Keratinocyte (primary cell): ENCODE data around the gene ZNF454. TPM values are rescaled to one million over a fixed set of nuclear protein-coding genes. Genes with fewer than 3 reads are reported as not detected.

Experiments used
- DNase-seq: peaks from one replicate; pipeline ENCODE4 v3.0.0-alpha.2; 2011; ENCODE audit warnings: low read depth, missing footprints, low spot score
- FAIRE-seq: peaks from 2 replicates; lab custom pipeline; 2011; peaks lifted over from hg19 to GRCh38; lab: Jason Lieb, UNC
- H2AFZ ChIP-seq: 2 replicates; pipeline ENCODE4 v1.6.0; 2012; ENCODE audit warnings: low read length, control low read depth, inconsistent platforms; ENCODE audit not compliant: control insufficient read depth
- H3K27ac ChIP-seq: 2 replicates; pipeline ENCODE4 v1.5.1; 2011; ENCODE audit warnings: low read length; ENCODE audit not compliant: control insufficient read depth, insufficient read depth
- H3K27me3 ChIP-seq: 3 replicates; pipeline ENCODE4 v1.6.0; 2011; ENCODE audit warnings: low read length; ENCODE audit not compliant: control insufficient read depth, insufficient read depth; ENCODE audit errors: extremely low read depth
- H3K36me3 ChIP-seq, 2 experiments: 2 replicates in 1 of 2; 3 replicates in 1 of 2; pipeline ENCODE4 v1.5.1; 2011; ENCODE audit warnings: low read length in 2 of 2, mild to moderate bottlenecking in 1 of 2; ENCODE audit not compliant: control insufficient read depth in 2 of 2, insufficient read depth in 2 of 2; ENCODE audit errors: extremely low read depth in 1 of 2
- H3K4me1 ChIP-seq: 3 replicates; pipeline ENCODE4 v1.5.1; 2011; ENCODE audit warnings: low read length; ENCODE audit not compliant: control insufficient read depth, insufficient read depth; ENCODE audit errors: extremely low read depth
- H3K4me2 ChIP-seq: 3 replicates; pipeline ENCODE4 v1.6.0; 2011; ENCODE audit warnings: low read depth, low read length; ENCODE audit not compliant: control insufficient read depth, insufficient read depth; ENCODE audit errors: extremely low read depth
- H3K4me3 ChIP-seq, 3 experiments: fragments of 200-600 bp in 1 of 3; sonication (generic) in 1 of 3; 2 replicates in 2 of 3; 3 replicates in 1 of 3; pipeline ENCODE4 v1.5.1; 2011 to 2016; ENCODE audit warnings: low read length in 3 of 3, mild to moderate bottlenecking in 3 of 3, control low read depth in 2 of 3, inconsistent platforms in 1 of 3, low read depth in 1 of 3, mixed read lengths in 1 of 3, mixed run types in 1 of 3, moderate library complexity in 1 of 3; ENCODE audit not compliant: control insufficient read depth in 2 of 3, insufficient read depth in 2 of 3; ENCODE audit errors: extremely low read depth in 1 of 3
- H3K79me2 ChIP-seq: 2 replicates; pipeline ENCODE4 v1.6.0; 2012; ENCODE audit warnings: low read length; ENCODE audit not compliant: control insufficient read depth, insufficient read depth
- H3K9ac ChIP-seq: 3 replicates; pipeline ENCODE4 v1.6.0; 2011; ENCODE audit warnings: low read length; ENCODE audit not compliant: control insufficient read depth, insufficient read depth; ENCODE audit errors: extremely low read depth
- H3K9me1 ChIP-seq: 3 replicates; pipeline ENCODE4 v1.6.0; 2011; ENCODE audit warnings: low read length; ENCODE audit not compliant: control insufficient read depth, insufficient read depth; ENCODE audit errors: extremely low read depth
- H3K9me3 ChIP-seq: 2 replicates; pipeline ENCODE4 v1.5.1; 2012; ENCODE audit warnings: low read depth, low read length; ENCODE audit not compliant: control insufficient read depth
- H4K20me1 ChIP-seq: 3 replicates; pipeline ENCODE4 v1.6.0; 2011; ENCODE audit warnings: low read length; ENCODE audit not compliant: control insufficient read depth, insufficient read depth; ENCODE audit errors: extremely low read depth
- EZH2 ChIP-seq: IDR thresholded peaks from one replicate; pipeline ENCODE4 v1.6.1; 2012; ENCODE audit warnings: inconsistent platforms, mild to moderate bottlenecking, low read length, moderate library complexity
- dilution Hi-C: fragments of 300-500 bp; cut with MboI; formaldehyde crosslinking; loops from one replicate; pipeline ENCODE4 v1.7.0; 2020; ENCODE audit warnings: low sequenced_read_pairs; ENCODE audit not compliant: extremely low pct_ligation_motif_present
- polyA plus RNA-seq, 5 experiments: library from polyadenylated mRNA; depleted of rRNA in 3 of 5; stranded (reverse) in 3 of 5; stranded (forward) in 1 of 5; unstranded in 1 of 5; fragments of >200 nt; gene quantifications; 1 replicate in 1 of 5; 2 replicates in 3 of 5; 3 replicates in 1 of 5; pipeline versions ENCODE4 v1.2.1 to v1.2.3, GENCODE V29; 2011 to 2012; ENCODE audit warnings: missing spikeins in 2 of 5, low read depth in 1 of 5, low replicate concordance in 1 of 5
- TF ChIP-seq, protein P1 (sequence below), 3 experiments: IDR thresholded peaks in 1 of 3; conservative IDR thresholded peaks in 1 of 3; optimal IDR thresholded peaks in 1 of 3; 2 replicates in 2 of 3; 3 replicates in 1 of 3; pipeline versions ENCODE3 to v1.5.1; 2011; ENCODE audit warnings: low read length in 3 of 3, mild to moderate bottlenecking in 3 of 3, moderate library complexity in 2 of 3, control low read depth in 1 of 3, inconsistent platforms in 1 of 3; ENCODE audit not compliant: insufficient read depth in 2 of 3; ENCODE audit errors: extremely low read depth in 1 of 3

ZNF454 gene
- polyA plus RNA-seq, 1 donor (not counting 4 experiments of a cell fraction or from before 2014, with no cell fraction given) = 0.08 TPM

DNA sequence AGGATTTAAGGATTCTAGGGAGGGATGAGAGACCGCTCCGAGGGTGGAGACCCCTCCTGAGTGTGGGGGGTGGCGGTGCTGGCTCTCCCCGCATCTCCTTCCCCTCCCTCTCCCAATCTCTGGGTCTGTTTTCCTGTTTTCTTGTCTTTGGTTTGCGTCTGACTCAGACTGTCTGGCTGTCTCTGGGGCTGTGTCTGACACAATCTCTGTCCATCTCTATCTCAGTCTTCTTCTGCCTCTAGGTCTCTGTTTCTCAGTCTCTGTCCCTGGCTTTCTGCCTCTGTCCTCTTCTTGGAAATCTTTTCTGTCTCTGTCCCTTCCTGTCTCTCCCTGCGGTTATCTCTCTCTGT is 54.3 kb downstream of the ZNF454 start:
- dilution Hi-C loops = no loop called here
- no peak for FAIRE-seq

DNA sequence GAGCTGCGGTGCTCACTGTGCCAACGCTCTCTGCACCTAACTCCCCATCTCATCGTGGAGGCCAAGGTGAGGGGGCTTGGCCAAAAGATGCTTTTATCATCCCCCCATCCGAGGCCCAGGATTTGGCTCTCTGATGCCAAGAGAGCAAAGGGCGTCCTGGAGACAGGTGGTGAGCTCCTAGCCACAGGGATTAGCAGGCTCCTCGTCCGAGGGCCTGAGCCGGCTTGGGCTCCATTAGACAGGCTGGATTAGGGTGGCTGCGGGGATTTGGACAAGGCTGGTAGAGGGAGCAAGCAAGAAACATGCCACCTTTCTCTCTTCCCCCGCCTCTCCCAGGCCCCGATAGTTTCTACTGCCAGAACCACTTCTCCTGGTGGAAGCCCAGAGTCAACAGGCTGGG is 55.2 kb downstream of the ZNF454 start:
- H3K4me3 ChIP-seq = no peak overlapping the region
- peaks cover 14% of the 10 kb centered on the region for H3K27me3 ChIP-seq
- DNase-seq (no peak), FAIRE-seq (no peak)
- H3K36me3 ChIP-seq = no peaks in the 10 kb centered on the region
- no peak overlapping the region for H3K4me2 ChIP-seq
- TF ChIP-seq EZH2 = no peak
- TF ChIP-seq, protein P1, sequence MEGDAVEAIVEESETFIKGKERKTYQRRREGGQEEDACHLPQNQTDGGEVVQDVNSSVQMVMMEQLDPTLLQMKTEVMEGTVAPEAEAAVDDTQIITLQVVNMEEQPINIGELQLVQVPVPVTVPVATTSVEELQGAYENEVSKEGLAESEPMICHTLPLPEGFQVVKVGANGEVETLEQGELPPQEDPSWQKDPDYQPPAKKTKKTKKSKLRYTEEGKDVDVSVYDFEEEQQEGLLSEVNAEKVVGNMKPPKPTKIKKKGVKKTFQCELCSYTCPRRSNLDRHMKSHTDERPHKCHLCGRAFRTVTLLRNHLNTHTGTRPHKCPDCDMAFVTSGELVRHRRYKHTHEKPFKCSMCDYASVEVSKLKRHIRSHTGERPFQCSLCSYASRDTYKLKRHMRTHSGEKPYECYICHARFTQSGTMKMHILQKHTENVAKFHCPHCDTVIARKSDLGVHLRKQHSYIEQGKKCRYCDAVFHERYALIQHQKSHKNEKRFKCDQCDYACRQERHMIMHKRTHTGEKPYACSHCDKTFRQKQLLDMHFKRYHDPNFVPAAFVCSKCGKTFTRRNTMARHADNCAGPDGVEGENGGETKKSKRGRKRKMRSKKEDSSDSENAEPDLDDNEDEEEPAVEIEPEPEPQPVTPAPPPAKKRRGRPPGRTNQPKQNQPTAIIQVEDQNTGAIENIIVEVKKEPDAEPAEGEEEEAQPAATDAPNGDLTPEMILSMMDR (optimal IDR thresholded peaks at IDR 0.05 in 1 of 3, IDR thresholded peaks at IDR 0.05 in 1 of 3, conservative IDR thresholded peaks at IDR 0.05 in 1 of 3; ENCODE audit: extremely low read depth in 1 of 3, insufficient read depth in 2 of 3, low read length in 3 of 3) = no peak
- no peaks in the 10 kb centered on the region for H3K79me2 ChIP-seq
- no peak overlapping the region for H3K27ac ChIP-seq
- peaks cover 5% of the 10 kb centered on the region for H3K9me3 ChIP-seq
- no peaks in the 10 kb centered on the region for H3K4me1 ChIP-seq
- H3K9me1 ChIP-seq = no peaks in the 10 kb centered on the region
- H3K9ac ChIP-seq = no peak overlapping the region
- dilution Hi-C loops = no loop called here
- H2AFZ ChIP-seq = no peak overlapping the region
- no peaks in the 10 kb centered on the region for H4K20me1 ChIP-seq

More for the DNA sequence above, 54.3 kb downstream of the ZNF454 start:
- H4K20me1 ChIP-seq = no peaks in the 10 kb centered on the region
- no peaks in the 10 kb centered on the region for H3K4me1 ChIP-seq
- H3K9me3 ChIP-seq = peaks cover 9% of the 10 kb centered on the region
- H3K4me2 ChIP-seq = no peak overlapping the region
- H3K27ac ChIP-seq = no peak overlapping the region
- no peak overlapping the region for H2AFZ ChIP-seq
- H3K4me3 ChIP-seq = no peak overlapping the region
- no peak for DNase-seq
- H3K36me3 ChIP-seq = no peaks in the 10 kb centered on the region
- no peaks in the 10 kb centered on the region for H3K79me2 ChIP-seq
- no peaks in the 10 kb centered on the region for H3K9me1 ChIP-seq
- TF ChIP-seq, protein P1 (optimal IDR thresholded peaks at IDR 0.05 in 1 of 3, IDR thresholded peaks at IDR 0.05 in 1 of 3, conservative IDR thresholded peaks at IDR 0.05 in 1 of 3; ENCODE audit: extremely low read depth in 1 of 3, insufficient read depth in 2 of 3, low read length in 3 of 3) = no peak
- no peak for TF ChIP-seq EZH2
- no peak overlapping the region for H3K9ac ChIP-seq
- peaks cover 14% of the 10 kb centered on the region for H3K27me3 ChIP-seq
